HG03097 (cell line): ENCODE results near the gene NIPSNAP2.
"Not testable (repeated sequence)": the region's sequence is repeated elsewhere in the genome, so short reads cannot be mapped to it uniquely, and the experiment has no call there.

Experiments
- ATAC-seq: cut with Tn5 transposase; IDR thresholded peaks from one replicate; pipeline ENCODE4 v1.9.1; 2021; ENCODE audit not compliant: unreplicated experiment, low FRiP score

Gene NIPSNAP2

DNA sequence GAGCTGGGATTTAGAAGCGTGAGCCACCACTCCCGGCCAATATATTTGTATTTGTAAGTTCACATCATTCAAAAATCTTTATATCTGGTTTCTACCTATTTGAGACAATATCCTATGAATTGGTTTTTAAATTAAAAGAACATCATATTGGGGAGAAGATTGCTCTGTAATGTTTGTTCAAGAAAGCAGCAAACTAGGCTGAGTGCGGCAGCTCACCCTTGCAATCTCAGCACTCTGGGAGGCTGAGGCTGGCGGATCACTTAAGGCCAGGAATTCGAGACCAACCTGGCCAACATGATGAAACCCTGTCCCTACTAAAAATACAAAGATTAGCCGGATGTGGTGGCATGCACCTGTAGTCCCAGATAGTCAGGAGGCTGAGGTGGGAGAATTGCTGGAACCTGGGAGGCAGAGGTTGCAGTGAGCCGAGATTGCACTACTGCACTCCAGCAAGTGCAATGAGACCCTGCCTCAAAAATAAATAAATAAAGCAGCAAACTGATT lies 9.4 kb downstream of the NIPSNAP2 start:
- no peak for ATAC-seq

DNA sequence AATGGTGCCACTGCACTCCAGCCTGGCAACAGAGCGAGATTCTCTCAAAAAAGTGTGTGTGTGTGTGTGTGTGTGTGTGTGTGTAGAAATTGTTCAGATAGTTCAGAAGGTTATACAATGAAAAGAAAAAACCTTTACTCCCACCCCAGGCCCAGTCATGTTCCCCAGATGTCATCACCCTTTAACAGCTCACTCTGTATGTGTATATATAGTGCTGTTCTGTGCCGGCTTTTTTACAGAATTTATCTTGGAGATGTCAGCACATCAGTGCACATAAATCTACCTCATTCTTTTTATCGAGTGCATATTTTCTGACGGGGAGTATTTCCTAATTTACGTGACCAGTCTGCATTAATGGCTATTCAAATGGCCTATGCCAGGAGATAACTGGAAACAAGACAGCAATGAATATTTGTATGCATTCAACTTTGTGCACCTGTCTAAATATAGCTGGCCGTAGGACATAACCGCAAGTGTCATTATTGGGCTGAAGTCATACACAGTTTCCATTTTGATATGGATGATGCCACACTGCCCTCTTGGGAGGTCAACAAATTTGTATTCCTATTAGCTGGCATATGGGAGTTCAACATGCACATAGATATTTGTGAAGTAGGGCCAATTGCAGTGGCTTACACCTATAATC lies 11.7 kb downstream of the NIPSNAP2 start:
- no peak for ATAC-seq

DNA sequence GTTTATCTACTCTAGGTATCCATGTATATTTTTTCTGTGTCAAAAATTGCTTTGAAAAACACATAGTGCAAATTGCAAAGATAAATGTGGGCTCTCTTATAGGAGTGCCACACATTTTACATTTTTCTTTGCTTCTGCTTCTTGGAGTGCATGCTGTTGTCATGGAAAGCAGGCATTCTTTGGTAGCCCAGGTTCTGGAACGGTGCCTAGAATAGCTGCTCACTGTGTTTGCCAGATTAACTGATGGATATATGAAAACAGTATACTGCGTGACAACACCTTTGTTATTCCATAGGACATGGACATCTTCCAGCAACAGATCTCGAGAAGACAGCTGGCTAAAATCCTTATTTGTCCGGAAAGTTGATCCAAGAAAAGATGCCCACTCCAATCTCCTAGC lies 13.4 kb downstream of the NIPSNAP2 start:
- no peak for ATAC-seq

DNA sequence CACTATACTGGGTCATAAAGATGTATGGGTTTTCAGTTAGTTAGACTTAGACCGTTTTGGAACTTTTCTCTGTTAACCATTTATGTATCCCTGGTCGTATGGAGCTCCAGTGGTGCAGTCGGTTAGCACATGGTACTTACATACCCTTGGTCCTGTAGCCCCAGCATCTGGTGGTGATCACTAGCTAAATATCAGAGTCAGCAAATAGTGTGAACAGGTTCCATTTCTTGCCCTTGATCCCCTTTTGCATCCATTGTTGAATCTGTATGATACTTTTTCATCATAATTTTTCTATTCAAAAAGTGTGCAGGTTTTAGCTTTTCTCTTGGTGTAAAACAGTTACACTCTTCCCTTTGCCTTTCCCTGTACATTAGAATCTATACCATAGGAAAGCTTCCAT lies 15.9 kb downstream of the NIPSNAP2 start:
- ATAC-seq: no peak

DNA sequence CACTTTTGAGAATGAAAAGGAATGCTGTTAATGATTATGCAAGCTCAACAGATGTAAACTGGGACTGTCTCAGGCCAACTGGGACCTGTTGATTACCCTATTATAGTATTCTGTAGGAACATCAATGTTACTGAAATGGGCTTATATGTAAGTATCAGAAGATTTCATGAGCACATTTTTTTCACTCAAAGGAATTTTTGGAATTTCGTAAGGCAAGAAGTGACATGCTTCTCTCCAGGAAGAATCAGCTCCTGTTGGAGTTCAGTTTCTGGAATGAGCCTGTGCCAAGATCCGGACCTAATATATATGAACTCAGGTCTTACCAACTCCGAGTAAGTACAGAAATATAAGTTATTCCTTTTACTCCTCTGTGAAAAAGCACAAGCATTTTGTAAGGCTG lies 19.2 kb downstream of the NIPSNAP2 start:
- ATAC-seq: no peak

DNA sequence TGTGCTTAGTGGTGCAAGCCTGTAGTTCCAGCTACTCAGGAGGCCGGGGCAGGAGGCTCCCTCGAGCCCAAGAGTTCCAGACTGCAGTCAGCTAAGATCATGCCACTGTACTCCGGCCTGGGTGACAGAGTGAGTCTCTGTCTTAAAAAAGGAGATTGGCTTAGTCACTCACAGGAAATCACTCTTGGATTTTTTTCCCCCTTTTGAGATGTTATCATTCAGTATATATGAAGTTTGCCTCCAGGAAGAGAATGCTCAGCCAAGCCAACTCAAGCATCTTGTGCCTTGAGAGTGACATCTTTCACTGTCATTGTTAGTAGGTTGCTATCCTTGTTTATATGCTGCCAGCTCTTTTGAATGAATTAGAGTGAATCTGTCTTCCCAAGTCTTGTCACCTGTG lies 28.0 kb downstream of the NIPSNAP2 start:
- ATAC-seq: no peak

DNA sequence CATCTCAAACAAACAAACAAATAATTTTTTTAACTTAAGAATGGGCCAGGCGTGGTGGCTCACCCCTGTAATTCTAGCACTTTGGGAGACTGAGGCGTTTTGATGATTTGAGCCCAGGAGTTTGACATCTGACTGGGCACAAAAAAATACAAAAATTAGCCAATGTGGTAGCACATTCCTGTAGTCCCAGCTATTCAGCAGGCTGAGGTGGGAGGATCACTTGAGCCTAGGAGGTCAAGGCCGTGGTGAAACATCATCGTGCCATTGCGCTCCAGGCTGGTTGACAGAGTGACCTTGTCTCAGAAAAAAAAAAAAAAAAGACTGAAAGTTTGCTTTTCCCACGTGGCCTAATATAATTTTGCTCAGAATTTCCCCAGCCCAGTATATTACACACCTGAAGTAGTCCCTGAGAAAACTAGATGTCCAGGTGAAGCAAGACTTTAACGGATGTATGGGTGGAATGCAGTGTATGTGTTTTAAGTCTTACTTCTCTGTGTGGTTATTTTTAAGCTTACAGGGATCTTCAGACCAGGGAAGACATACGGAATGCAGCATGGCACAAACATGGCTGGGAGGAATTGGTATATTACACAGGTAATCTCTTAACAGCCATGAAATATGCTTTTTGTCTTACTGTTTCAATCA lies 32.6 kb downstream of the NIPSNAP2 start:
- no peak for ATAC-seq

DNA sequence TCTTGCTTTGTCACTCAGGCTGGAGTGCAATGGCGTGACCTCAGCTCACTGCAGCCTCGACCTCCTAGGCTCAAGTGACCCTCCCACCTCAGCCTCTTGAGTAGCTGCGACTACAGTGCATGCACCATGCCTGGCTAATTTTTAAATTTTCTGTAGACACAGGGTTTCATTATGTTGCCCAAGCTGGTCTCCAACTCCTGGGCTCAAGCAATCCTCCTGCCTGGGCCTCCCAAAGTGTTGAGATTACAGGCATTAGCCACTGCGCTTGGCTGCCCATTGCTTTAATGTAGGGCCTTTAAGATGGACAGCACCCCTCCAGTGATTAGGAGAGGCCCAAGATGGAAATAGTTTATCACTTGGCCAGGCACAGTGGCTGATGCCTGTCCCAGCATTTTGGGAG lies 39.4 kb downstream of the NIPSNAP2 start:
- ATAC-seq: no peak

DNA sequence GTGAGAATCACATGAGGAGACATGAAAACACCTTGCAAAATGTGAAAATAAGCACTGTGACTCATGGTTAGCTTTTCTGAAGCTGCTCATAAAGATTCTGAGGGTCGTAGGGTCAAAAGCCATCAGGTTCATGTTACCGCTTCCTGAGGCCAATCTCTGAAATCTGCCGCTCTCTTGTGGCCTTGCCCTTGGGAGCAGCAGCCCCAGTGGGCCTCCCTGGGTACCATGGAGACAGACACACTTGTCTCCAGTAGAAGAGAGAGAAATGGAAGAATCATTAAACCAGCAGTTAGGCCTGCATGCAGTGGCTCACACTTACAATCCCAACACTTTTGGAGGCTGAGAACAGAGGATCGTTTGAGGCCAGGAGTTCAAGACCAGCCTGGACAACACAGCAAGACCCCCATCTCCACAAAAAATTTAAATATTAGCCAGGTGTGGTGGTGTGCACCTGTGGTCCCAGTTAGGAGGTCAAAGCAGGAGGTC lies 42.8 kb downstream of the NIPSNAP2 start:
- no peak for ATAC-seq

DNA sequence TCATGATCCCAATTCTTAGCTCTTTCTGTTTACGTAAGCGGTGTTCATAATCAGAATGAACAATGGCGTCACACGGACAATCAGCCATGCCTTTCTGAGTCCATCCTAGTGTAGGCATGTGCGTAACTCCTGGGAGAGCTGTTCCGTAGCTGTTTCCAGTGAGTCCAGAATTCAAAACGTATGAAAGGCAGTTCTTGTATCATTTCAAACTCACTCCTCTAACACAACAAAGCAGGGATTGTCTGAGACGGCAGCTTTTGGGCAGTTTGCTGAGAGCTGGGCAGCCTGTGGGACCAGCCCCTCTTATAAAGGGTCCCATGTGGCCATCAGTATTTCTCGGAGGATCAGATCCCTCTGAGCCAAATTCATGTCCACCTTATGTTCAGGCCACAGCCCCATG lies 43.5 kb downstream of the NIPSNAP2 start:
- ATAC-seq: no peak

DNA sequence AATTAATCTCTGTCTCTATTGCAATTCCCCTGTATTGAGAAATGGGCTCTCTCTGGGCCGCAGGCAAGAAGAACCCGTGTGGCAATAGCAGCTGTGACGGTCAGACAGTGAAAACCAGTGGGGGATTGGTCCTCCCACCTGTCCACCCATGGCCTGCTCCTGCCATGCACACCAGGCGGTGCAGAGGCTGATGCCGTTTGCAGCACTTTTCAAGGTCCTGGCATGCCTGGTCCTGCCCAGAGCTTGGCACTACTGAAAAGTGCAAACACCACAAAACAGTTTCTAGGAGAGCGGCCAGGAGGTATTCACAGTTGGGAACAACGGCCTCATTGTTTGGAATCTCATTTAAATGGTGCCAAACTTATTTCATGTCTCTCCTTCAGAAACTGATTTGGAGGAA lies 45.3 kb downstream of the NIPSNAP2 start:
- no peak for ATAC-seq

DNA sequence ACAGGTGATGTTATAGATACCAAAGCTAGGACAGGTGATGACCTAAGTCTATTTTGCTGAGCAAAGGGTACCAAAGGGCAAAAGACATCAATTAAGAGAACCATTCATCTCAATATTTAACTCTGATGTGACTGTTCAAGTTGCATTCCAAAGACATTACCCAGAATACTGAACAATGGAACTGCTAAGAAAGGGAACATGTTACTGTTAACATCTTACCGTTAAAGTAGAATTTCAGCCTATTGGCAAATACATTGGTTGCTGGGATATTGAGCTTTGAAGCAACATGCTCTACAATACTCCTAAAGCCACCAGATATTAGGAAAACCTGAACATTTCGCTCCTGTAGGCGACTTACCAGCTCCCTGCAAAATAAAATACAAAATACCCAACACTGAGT lies 52.6 kb downstream of the NIPSNAP2 start:
- ATAC-seq: not testable (repeated sequence)

DNA sequence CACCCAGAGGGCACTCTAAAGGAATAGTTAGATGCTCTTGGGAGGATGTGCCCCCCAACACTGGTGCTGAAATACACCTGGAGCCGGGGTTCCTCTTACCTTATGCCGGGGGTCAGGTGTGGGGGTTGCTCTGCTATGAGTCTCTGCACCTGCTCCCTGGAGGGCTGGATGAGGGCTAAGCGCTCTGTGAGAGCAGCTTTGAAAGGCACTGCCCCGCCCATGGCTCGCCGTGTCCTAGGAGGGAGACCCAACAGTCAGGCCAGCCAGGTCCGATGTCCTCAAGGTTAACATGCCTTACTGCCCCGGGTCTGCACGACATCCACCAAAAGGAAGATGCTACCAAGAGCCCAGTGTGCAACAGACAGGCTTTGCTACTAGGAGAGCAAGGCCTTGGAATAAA lies 55.1 kb downstream of the NIPSNAP2 start:
- no peak for ATAC-seq

DNA sequence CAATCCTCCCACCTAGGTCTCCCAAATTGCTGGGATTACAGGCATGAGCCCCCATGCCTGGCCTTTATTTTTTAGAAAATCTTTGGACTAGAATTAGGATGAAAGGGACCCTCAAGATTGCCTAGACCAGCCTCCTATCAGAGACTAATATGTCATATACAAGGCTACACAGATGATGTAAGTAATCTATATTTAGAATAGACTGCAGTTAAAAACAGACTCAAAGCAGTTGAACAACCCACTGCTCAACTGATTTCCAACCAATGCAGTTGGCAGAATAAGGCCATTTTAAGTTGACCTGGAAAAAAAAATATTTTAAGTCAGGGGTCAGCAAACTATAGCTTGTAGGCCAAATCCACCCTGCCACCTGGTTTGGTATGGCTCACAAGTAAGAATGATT lies 59.1 kb downstream of the NIPSNAP2 start:
- ATAC-seq: no peak

DNA sequence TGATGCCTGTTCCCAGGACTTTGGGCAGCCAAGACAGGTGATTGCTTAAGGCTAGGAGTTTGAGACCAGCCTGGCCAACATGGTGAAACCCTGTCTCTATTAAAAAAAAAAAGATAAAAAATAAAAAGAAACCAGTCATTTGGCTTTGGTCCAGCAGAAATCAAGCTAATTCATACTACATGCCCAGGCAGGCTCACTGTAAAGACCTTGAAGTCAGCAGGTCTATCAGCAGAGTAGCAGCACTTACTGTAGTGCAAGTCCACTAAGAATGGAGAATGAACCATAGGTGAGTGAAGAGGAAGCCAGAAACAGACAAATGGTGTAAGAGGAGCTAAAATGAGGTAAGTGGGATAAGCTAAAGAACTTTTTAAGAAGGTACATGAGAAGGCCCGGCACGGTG lies 62.2 kb downstream of the NIPSNAP2 start:
- no peak for ATAC-seq

DNA sequence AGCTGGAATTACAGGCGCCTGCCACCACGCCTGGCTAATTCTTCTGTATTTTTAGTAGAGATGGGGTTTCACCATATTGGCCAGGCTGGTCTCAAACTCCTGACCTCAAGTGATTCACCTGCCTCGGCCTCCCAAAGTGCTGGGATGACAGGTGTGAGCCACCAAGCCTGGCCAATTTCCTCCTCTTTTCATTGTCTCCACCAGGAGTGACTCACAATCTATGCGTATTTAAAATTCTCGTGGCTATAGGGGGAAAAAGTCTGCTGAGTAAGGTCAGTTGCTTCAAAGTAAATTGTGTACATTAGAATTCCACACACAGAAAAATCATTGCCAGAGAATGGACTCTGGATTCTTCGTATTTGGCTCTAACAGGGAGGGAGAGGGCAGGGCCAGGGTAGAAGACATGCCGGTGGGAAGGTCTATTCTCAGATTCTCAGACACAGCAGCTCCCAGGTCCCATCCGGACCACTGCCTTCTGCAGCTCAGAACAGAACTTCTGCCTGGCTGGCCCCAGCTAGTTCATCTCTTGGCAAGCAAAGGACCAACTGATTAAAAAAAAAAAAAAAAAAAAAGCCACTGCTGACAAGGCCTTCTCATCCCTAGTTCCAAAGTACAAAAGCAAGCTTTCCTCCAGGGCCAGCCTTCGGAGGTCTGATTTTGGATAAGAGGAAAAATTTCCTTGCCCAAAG lies 64.7 kb downstream of the NIPSNAP2 start:
- no peak for ATAC-seq

DNA sequence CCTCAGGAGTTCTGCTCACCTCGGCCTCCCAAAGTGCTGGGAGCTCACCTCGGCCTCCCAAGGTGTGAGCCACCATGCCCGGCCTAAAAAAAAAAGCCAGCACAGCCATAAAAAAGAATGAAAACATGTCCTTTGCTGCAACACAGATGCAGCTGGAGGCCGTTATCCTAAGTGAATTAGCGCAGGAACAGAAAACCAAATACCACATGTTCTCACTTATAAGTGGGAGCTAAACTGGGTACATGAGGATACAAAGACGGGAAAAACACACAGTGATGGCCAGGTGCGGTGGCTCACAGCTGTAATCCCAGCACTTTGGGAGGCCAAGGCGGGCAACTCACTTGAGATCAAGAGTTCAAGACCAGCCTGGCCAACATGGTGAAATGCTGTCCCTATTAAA lies 66.0 kb downstream of the NIPSNAP2 start:
- no peak for ATAC-seq

DNA sequence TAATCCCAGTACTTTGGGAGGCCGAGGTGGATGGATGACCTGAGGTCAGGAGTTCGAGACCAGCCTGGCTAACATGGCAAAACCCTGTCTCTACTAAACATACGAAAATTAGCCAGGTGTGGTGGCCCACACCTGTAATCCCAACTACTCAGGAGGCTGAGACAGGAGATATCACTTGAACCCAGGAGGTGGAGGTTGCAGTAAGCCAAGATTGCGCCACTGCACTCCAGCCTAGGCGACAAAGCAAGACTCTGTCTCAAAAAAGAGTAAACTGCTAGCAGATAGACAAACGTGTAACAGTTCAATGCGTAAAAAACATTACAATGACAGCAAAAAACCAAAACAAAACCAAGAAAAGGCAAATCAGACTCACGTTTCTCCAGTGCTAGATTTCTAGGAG lies 67.2 kb downstream of the NIPSNAP2 start:
- ATAC-seq: not testable (repeated sequence)

DNA sequence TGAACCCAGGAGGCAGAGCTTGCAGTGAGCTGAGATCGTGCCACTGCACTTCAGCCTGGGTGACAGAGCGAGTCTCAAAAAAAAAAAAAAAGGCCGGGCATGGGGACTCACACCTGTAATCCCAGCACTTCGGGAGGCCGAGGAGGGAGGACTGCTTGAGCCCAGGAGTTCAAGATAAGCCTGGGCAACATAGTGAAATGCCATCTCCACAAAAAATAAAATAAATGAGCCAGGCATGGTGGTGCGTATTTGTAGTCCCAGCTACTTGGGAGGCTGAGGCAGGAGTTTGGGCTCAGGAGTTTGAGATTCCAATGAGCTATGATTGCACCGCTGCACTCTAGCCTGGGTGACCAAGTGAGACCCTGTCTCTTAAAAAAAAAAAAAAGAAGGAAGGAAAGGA lies 68.2 kb downstream of the NIPSNAP2 start:
- not testable (repeated sequence) for ATAC-seq

DNA sequence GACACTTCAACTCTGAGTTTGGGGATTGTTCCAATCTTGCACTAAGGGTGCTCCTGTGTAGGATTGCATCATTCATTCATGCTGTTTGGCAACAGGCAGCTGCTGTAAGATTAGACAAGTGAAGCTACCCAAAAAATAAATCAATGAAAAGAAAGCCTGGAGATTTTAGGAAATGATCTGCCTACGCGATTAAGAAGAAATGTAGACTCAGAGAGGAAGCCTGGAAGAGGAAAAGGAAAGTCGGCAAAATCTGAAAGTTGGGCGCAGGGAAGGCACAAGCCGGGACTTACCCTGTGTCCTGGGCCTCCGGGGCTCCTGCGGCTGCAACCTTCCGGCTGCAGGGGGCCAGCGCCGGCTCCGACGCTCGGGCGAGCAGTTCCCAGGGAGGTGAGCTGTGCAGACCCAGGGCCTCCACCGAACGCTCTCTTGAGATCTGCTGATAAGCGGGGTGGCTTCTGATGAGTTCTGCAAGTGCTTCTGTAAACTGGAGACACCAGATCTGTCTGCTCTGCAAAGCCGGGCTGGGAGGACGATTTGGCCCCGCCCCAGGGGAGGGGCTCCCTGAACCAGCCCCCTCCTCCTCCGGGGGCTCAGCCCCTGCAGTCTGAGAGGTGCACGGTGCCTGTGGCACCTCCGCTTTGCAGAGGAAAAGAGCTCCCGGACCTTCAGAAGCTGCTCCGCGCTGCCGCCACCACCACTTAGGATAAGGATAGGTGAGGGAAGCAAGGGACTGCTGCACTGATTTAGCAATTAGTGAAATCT lies 69.5 kb downstream of the NIPSNAP2 start:
- peak; percentile 97 for ATAC-seq

DNA sequence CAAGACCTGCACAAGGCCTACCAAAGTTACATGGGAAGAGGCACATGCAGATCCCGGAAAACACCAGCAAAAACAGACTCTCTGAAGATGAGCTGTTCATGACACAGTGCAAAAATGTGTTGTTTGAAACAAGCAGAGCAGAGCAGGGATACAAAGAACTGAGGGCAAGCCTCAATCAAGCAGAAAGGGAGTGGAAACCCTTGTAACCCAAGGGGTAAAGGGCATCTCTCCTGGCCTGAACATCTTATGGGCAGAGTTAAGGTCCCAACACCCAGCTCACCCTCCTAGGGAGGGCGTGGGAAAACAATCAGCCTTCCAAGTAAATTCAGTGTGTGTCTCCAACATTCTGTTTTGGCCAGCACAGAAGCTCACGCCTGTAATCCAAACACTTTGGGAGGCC lies 76.3 kb downstream of the NIPSNAP2 start:
- no peak for ATAC-seq
